B cell (primary cell): Measurements from ENCODE around the gene BBC3. TPM values are rescaled to one million over a fixed set of nuclear protein-coding genes. Genes with fewer than 3 reads are reported as not detected.
A peak's percentile ranks its signal among the peaks of the same experiment; 100 is the strongest.

Experiments
- ATAC-seq: fragments of 200-7000 bp; cut with Tn5 transposase; one replicate; pipeline ENCODE4 v1.10.0; 2021; ENCODE audit warnings: low read depth, mild to moderate bottlenecking, moderate number of reproducible peaks, moderate library complexity
- CTCF ChIA-PET: fragments of 350-600 bp; sonication (Branson Sonifier 250); formaldehyde crosslinking; loops from one replicate; lab custom pipeline; 2021; ENCODE audit warnings: antibody characterized with exemption, inconsistent platforms; lab: Charles Lee
- POLR2A ChIA-PET: fragments of 350-600 bp; sonication (Branson Sonifier 250); formaldehyde crosslinking; loops from one replicate; lab custom pipeline; 2021; ENCODE audit warnings: antibody characterized with exemption; lab: Charles Lee
- DNase-seq: peaks from one replicate; pipeline ENCODE4 v3.0.0; 2013
- H2AFZ ChIP-seq: 2 replicates; pipeline ENCODE4 v1.6.1; 2012; ENCODE audit warnings: mild to moderate bottlenecking, low read depth, low read length; ENCODE audit not compliant: insufficient read depth, poor library complexity, severe bottlenecking
- H3K27ac ChIP-seq, 2 donors: 1 replicate in 1 of 2; 2 replicates in 1 of 2; pipeline ENCODE4 v1.5.1; 2012 to 2013; ENCODE audit warnings: low read length in 2 of 2, mild to moderate bottlenecking in 2 of 2, moderate library complexity in 1 of 2
- H3K27me3 ChIP-seq, 4 experiments: fragments of 200-600 bp in 1 of 4; sonication (generic) in 1 of 4; replicated peaks in 1 of 4; 1 replicate in 2 of 4; 2 replicates in 2 of 4; pipeline versions ENCODE4 v1.6.1 to v1.7.0; 2013 to 2016; ENCODE audit warnings: low read length in 3 of 4, mild to moderate bottlenecking in 2 of 4, mixed read lengths in 1 of 4, moderate library complexity in 1 of 4; ENCODE audit not compliant: insufficient read depth in 4 of 4, control insufficient read depth in 3 of 4; ENCODE audit errors: control extremely low read depth in 1 of 4
- H3K36me3 ChIP-seq, 2 experiments: replicated peaks in 1 of 2; 1 replicate in 1 of 2; 2 replicates in 1 of 2; pipeline versions ENCODE4 v1.6.1 to v1.7.1; 2013; ENCODE audit warnings: low read length in 1 of 2; ENCODE audit not compliant: insufficient read depth in 2 of 2, control insufficient read depth in 1 of 2; ENCODE audit errors: control extremely low read depth in 1 of 2, extremely low read depth in 1 of 2
- H3K4me1 ChIP-seq, 2 donors: fragments of 200-600 bp in 1 of 2; sonication (generic) in 1 of 2; 1 replicate in 1 of 2; 2 replicates in 1 of 2; pipeline versions ENCODE4 v1.5.1 to v1.6.1; 2013 to 2017; ENCODE audit warnings: low read length in 2 of 2; ENCODE audit not compliant: control insufficient read depth in 2 of 2, insufficient read depth in 2 of 2
- H3K4me2 ChIP-seq: replicated peaks from 2 replicates; pipeline ENCODE3; 2012; ENCODE audit warnings: mild to moderate bottlenecking, low read depth, low read length; ENCODE audit not compliant: poor library complexity, severe bottlenecking
- H3K4me3 ChIP-seq, 5 experiments: fragments of 200-600 bp in 1 of 5; sonication (generic) in 1 of 5; 1 replicate in 3 of 5; 2 replicates in 2 of 5; pipeline versions ENCODE4 v1.5.1 to v1.7.0; 2011 to 2016; ENCODE audit warnings: low read length in 4 of 5, mild to moderate bottlenecking in 4 of 5, low read depth in 2 of 5, control low read depth in 1 of 5, moderate library complexity in 1 of 5; ENCODE audit not compliant: insufficient read depth in 1 of 5; ENCODE audit errors: control extremely low read depth in 1 of 5, extremely low read depth in 1 of 5
- H3K79me2 ChIP-seq: fragments of 200-600 bp; sonication (generic); one replicate; pipeline ENCODE4 v1.6.0; 2016; ENCODE audit warnings: low read length; ENCODE audit not compliant: control insufficient read depth, insufficient read depth
- H3K9ac ChIP-seq: fragments of 200-600 bp; sonication (generic); 2 replicates; pipeline ENCODE4 v1.6.1; 2017; ENCODE audit warnings: mild to moderate bottlenecking, low read length, moderate library complexity
- H3K9me3 ChIP-seq, 3 donors: one replicate each; pipeline versions ENCODE4 v1.6.1 to v1.7.1; 2013; ENCODE audit warnings: low read length in 2 of 3; ENCODE audit not compliant: control insufficient read depth in 2 of 3, insufficient read depth in 1 of 3; ENCODE audit errors: control extremely low read depth in 1 of 3
- H4K20me1 ChIP-seq: 2 replicates; pipeline ENCODE4 v1.6.0; 2012; ENCODE audit warnings: mild to moderate bottlenecking, low read length; ENCODE audit not compliant: insufficient read depth, control insufficient read depth, poor library complexity, severe bottlenecking
- H3K27ac Mint-ChIP-seq: one replicate; pipeline ENCODE4 v1.8.0; 2021; ENCODE audit warnings: mixed read lengths
- H3K27me3 Mint-ChIP-seq: one replicate; pipeline ENCODE4 v1.8.0; 2021; ENCODE audit warnings: mixed read lengths
- H3K4me1 Mint-ChIP-seq: one replicate; pipeline ENCODE4 v1.8.0; 2021; ENCODE audit warnings: mixed read lengths
- H3K4me3 Mint-ChIP-seq: one replicate; pipeline ENCODE4 v1.8.0; 2021; ENCODE audit warnings: mixed read lengths
- H3K9me3 Mint-ChIP-seq: one replicate; pipeline ENCODE4 v1.8.0; 2022; ENCODE audit warnings: mixed read lengths; ENCODE audit not compliant: insufficient read depth
- EZH2 ChIP-seq: IDR thresholded peaks from 2 replicates; pipeline ENCODE4 v1.6.1; 2012; ENCODE audit warnings: borderline replicate concordance, low read depth, mild to moderate bottlenecking, moderate library complexity, low read length; ENCODE audit not compliant: insufficient read depth, poor library complexity, severe bottlenecking
- WGBS: methylation state at CpG from one replicate; pipeline ENCODE4 v1.1.5; 2013; ENCODE audit warnings: missing lambda C conversion rate; ENCODE audit not compliant: insufficient coverage; 5-methylcytosine and 5-hydroxymethylcytosine counted together
- intact Hi-C: fragments of 100-400 bp; cut with micrococcal nuclease; formaldehyde crosslinking; loops from one replicate; pipeline ENCODE4 v1.10.0; 2022
- polyA plus RNA-seq: library from polyadenylated mRNA; depleted of rRNA; stranded (reverse); fragments of >200 nt; gene quantifications from 2 replicates; pipeline ENCODE4 v1.2.3, GENCODE V29; 2012
- total RNA-seq, 2 donors: library from RNA; stranded (reverse); fragments of 120-200 nt in 1 of 2; gene quantifications; 1 replicate in 1 of 2; 2 replicates in 1 of 2; pipeline versions ENCODE4 v1.2.3 to v1.2.4, GENCODE V29; 2013 to 2022
- TF ChIP-seq, protein P1 (sequence below): fragments of 200-600 bp; IDR thresholded peaks from one replicate; pipeline ENCODE4 v1.8.0; 2022; ENCODE audit warnings: antibody characterized with exemption, mild to moderate bottlenecking

The BBC3 gene
- total and polyA plus RNA-seq, 2 donors (not counting 1 experiment from before 2014, with no cell fraction given): 10.2 to 17.8 TPM

DNA sequence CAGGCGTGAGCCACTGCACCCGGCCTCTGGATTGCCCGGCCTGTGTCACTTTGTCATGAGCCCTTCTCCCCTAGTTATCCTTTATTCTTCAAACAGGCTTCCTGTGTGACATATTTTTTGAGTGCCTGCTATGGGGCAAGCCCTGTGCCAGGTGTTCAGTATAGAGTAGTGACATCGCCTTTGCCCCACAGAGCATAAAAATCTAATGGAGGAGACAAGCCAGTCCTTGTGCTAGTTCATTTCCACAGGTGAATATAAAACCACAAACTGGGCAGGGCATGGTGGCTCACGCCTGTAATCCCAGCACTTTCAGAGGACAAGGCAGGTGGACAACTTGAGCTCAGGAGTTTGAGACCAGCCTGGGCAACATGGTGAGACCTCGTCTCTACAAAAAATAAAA lies 43.2 kb downstream of the BBC3 start:
- H3K9me3 Mint-ChIP-seq: no peaks in the 10 kb centered on the region
- POLR2A ChIA-PET: no interaction called here
- peaks cover 15% of the 10 kb centered on the region for H3K79me2 ChIP-seq
- H3K27me3 ChIP-seq: no peaks in the 10 kb centered on the region
- H4K20me1 ChIP-seq: no peaks in the 10 kb centered on the region
- TF ChIP-seq, protein P1, sequence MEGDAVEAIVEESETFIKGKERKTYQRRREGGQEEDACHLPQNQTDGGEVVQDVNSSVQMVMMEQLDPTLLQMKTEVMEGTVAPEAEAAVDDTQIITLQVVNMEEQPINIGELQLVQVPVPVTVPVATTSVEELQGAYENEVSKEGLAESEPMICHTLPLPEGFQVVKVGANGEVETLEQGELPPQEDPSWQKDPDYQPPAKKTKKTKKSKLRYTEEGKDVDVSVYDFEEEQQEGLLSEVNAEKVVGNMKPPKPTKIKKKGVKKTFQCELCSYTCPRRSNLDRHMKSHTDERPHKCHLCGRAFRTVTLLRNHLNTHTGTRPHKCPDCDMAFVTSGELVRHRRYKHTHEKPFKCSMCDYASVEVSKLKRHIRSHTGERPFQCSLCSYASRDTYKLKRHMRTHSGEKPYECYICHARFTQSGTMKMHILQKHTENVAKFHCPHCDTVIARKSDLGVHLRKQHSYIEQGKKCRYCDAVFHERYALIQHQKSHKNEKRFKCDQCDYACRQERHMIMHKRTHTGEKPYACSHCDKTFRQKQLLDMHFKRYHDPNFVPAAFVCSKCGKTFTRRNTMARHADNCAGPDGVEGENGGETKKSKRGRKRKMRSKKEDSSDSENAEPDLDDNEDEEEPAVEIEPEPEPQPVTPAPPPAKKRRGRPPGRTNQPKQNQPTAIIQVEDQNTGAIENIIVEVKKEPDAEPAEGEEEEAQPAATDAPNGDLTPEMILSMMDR: no peak
- TF ChIP-seq EZH2: no peak
- no peak overlapping the region for H3K27ac Mint-ChIP-seq
- CTCF ChIA-PET: interaction anchor here (1.1 to 2.5 kb wide), 5 partner anchors 23 to 109 kb away, joined by 3 to 7 read pairs (median 5); no protein-coding TSS in a partner anchor
- H2AFZ ChIP-seq: no peak overlapping the region
- peaks cover 15% of the 10 kb centered on the region for H3K4me1 Mint-ChIP-seq
- H3K9me3 ChIP-seq: no peaks in the 10 kb centered on the region
- peaks cover 3 to 12% of the 10 kb centered on the region in 2 donors for H3K4me1 ChIP-seq
- no peak overlapping the region for H3K4me3 Mint-ChIP-seq
- intact Hi-C loops: no loop called here
- H3K36me3 ChIP-seq: peaks cover 12 to 32% of the 10 kb centered on the region in 2 experiments
- DNase-seq (no peak), ATAC-seq (no peak)
- no peak overlapping the region for H3K4me3 ChIP-seq
- no peak overlapping the region for H3K9ac ChIP-seq
- no peak overlapping the region for H3K4me2 ChIP-seq
- WGBS: 96% methylated on average over 6 of the region's 6 CpGs
- H3K27me3 Mint-ChIP-seq: no peaks in the 10 kb centered on the region
- H3K27ac ChIP-seq: no peak overlapping the region

DNA sequence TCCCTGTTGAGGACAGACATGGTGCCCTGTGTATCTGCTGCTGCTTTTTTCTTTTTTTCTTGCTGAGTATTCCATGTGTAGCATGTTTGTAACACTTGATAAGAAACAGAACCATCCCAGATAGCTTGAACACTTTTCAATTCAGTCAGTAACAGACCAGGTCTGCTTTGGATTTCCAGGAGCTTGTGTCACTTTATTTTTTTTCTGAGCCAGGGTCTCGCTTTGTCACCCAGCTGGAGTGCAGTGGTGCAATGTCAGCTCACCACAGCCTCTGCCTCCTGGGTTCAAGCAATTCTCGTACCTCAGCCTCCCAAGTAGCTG lies 43.7 kb downstream of the BBC3 start:
- Histone ChIP-seq H3K36me3 (peaks cover 12 to 36% of the 10 kb centered on the region in 2 experiments), H3K4me2 (peak overlapping the region; percentile 44), H3K4me3 (no peak overlapping the region), H4K20me1 (no peaks in the 10 kb centered on the region), H3K27me3 (no peaks in the 10 kb centered on the region), H3K9me3 (no peaks in the 10 kb centered on the region), H2AFZ (no peak overlapping the region), H3K4me1 (peaks cover 3 to 12% of the 10 kb centered on the region in 2 donors), H3K79me2 (peaks cover 17% of the 10 kb centered on the region), H3K27ac (no peak overlapping the region), H3K9ac (no peak overlapping the region)
- H3K27ac Mint-ChIP-seq: peak overlapping the region; percentile 89
- POLR2A ChIA-PET: interaction anchor here (1.4 kb wide), 1 partner anchor 39 kb away, joined by 11 read pairs; no protein-coding TSS in a partner anchor
- intact Hi-C loops: no loop called here
- CTCF ChIA-PET: interaction anchor here (1.1 to 2.5 kb wide), 6 partner anchors 23 to 108 kb away, joined by 4 to 7 read pairs (median 5); no protein-coding TSS in a partner anchor
- peaks cover 17% of the 10 kb centered on the region for H3K4me1 Mint-ChIP-seq
- DNase-seq (no peak), ATAC-seq (no peak)
- peak overlapping the region; percentile 72 for H3K4me3 Mint-ChIP-seq
- H3K9me3 Mint-ChIP-seq: no peaks in the 10 kb centered on the region
- TF ChIP-seq, protein P1: no peak
- TF ChIP-seq EZH2: no peak
- no peaks in the 10 kb centered on the region for H3K27me3 Mint-ChIP-seq
- 100% methylated on average over 2 of the region's 2 CpGs for WGBS
